Inferior parietal cortex (tissue), 1 donor: ENCODE data around the gene METTL1.

Experiments used
- DNase-seq: peaks from one replicate; pipeline ENCODE4 v3.0.0-alpha.2; 2016; ENCODE audit errors: extremely low spot score

Gene METTL1

DNA sequence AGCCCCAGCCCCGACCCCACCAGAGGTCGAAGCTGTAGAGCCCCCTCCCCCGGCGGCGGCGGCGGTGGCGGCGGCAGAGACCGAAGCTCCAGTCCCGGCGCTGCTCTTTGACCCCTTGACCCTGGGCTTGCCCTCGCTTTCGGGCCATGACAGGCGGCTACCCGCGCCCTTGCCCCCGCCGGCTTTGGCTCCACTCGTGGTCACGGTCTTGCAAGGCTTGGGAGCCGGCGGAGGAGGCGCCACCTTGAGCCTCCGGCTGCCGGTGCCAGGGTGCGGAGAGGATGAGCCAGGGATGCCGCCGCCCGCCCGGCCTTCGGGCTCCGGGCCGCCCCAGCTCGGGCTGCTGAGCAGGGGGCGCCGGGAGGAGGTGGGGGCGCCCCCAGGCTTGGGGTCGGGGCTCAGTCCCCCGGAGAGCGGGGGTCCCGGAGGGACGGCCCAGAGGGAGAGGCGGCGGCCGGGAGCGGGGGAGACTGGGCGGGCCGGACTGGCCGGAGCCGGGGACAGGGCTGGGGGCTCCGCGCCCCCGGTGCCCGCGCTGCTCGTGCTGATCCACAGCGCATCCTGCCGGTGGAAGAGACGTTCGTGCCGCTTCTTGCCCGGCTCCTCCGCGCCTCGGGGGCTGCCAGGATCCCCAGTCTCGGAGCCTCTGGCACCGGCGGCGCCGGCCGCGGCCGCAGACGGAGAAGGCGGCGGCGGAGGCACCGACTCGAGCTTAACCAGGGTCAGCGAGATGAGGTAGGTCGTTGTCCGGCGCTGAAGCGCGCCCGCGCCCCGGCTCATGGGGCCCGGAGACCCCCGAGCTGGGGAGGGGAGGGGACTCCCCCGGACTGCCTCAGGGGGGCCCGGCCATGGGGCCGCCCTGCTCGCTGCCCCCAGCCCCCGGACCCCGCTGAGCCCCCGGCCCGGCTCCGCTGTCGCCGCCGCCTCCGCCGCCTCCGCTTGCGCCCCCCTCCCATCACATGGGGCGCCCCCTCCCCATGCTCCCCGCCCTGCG, 34.1 kb downstream of the METTL1 start:
- DNase-seq: no peak

DNA sequence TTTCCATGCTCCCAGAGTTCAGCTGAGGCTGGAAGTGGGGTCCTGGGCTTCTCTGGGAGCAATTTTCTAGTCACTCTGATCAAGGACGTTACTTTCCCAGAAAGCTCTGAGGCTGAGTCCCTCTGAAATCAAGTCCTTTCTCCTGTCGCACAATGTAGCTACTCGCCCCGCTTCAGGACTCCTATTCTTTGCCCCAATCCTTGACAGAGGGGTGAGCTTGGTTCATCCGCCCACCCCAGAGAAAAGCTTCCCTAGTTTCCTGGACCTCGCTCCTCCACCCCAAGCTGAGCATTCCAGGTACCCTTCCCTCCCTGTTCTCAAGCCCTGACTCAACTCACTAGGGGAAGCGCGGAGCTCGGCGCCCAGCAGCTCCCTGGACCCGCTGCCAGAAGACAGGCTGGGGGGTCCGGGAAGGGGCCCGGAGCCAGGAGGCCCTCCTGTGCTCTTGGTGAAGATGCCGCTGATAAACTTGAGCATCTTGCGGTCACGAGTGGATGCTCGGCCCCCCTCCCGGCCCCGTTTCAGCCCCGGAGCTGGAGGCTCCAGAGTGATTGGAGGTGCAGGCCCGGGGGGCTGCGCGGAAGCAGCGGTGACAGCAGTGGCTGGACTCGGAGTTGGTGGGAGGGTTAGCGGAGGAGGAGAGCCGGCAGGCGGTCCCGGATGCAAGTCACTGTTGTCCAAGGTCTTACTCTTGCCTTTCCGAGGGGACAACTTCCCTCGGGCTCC, 35.0 kb downstream of the METTL1 start:
- no peak for DNase-seq

DNA sequence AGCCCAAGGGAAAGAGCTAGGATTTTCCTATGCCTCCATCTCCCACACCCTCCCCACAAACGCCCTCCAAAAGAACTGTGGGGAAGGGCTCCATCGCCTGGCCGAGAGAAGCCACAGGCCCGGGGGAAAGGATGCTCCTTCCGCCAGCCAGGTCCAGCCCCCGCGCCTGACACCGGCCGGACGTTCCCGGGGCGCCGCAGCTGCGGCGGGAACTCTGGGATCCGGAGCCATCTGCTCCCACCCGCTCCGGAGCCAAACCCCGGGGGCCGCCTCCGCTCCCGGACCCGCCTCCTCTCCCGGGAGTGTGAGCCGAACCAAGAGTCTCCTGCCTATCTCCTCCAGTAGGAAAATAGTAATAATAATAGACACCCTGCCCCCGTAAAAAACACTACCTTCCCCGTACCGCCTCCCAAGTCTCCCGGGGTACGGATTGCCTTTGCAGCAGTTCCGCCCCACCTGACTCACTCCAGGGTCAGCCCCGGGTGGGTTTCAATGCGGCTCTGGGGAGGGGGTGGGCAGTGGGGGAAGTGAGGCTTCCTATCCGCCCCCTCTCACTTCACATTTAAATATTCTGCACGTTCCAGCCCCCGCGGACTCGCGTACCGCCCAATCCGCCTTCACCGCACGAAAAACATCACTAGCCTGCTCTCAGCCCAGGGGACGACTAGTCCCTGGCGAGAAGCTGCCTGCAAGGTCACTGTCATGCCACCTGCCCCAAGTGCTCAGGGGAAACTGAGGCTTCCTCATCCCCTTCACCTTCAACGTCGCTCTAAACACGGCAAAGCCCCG, 35.8 kb downstream of the METTL1 start:
- no peak for DNase-seq

- DNase-seq: no peak
Measured at GRCh38 chr12:57735198-57735855, 36.6 kb downstream of the METTL1 start.

- no peak for DNase-seq
Measured at GRCh38 chr12:57734591-57734990, 37.3 kb downstream of the METTL1 start.

DNA sequence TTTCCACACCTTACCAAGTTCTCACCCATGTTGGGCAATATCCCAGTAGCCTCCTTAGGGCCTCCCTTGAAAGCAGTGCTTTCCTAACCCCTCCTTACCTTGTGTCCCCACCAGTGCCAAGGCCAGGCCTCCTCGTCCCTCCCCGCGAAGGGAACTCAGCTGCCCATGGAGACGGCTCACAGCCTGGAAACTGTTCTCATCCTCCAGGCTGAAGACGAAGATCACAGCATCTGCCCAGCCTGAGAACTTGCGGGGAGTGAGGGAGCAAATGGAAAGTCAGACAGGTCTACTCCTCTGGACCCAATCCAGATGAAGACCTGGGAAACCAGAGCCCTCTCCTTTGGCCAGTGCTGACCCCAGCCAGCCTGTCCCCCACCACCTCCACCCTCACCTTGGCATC, 38.0 kb downstream of the METTL1 start:
- DNase-seq: no peak

DNA sequence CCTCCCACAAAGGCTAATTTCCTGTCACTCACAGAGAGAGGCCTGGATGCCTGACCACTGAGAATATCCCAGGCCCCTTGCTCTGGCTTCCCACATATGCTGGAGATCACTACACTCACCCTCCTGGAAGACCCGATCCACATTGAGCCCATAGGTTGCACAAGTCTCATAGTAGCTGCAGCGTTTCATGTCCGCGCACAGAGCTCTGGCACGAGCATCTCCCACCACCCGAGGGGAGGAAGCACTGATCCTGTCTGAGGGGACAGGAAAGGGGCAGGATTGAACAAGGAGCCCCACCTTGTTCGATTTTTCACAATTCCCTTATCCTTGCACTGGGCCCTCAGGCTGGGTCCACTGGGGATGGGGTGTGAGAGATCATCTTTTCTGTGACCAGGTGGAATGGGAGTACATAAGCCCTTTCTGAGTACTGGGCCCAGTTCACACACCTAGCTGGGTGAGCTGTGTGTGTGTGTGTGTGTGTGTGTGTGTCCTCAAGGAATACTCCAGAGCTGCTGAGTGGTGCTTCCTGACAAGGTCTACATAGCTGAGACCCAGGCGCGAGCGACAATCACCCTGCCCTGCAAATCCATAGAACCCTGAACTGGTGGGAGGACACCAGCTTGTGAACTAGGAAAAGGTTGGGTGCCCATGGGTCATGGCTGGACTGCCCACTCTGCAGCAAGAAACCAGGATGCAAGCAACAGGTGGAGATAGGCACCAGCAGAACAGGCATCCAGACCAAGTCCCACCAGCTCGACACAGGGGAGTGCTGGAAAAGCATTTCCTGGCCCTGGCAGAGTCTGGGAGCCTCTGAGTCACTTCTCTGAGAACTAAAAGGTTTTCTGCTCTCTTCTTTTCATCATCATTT, 38.9 kb downstream of the METTL1 start:
- DNase-seq: no peak

DNA sequence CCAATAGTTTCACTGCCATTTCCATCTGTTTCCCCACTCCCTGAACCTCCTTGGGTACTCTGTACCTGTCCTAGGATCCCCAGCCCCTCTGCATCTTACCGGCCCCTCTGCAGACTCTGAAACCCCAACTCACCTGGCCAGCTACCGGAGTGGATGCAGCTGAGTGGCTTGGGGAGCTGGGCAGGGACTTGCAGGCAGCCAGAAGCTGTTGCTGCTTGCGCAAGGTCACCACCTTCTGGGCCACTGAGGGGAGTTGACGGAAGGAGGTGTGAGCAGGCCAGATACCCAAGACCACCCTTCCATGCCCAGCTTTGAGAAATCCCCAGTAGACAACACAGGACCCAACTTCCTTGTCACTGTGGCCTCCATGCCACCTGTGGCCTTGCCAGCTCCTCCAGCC, 39.6 kb downstream of the METTL1 start:
- no peak for DNase-seq

DNA sequence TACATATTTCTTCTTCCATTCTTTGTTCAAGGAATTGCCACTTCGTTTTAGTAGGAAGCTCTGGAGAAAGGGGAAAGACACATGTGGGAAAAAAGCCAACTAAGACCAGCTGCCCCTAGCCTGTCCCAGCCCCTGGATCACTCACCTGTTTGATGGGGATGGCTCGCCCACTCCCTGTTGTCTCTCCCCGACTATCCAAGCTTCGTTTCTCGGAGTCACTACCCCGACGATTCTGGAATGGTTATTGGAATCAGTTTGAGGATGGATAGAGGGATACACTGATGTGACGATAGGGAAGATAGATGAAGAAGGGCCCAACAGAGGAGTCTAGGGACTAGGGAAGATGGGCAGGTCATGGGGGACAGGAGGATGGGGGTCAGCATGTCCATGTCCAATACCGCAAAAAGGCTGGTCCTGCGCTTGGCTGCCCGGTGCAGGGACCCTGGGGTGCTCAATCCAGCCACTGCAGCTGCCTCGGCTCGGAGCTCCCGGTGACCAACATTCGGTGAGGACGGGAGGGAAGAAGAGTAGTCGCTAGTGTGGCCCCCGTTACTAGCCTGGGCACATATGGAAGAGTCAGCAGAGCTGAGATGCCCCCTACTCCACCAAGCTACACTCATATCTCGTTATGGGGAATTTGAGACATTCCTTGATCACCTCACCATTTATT, 40.4 kb downstream of the METTL1 start:
- no peak for DNase-seq

GRCh38 chr12:57730336-57731067, 41.4 kb downstream of the METTL1 start:
- DNase-seq: no peak

DNA sequence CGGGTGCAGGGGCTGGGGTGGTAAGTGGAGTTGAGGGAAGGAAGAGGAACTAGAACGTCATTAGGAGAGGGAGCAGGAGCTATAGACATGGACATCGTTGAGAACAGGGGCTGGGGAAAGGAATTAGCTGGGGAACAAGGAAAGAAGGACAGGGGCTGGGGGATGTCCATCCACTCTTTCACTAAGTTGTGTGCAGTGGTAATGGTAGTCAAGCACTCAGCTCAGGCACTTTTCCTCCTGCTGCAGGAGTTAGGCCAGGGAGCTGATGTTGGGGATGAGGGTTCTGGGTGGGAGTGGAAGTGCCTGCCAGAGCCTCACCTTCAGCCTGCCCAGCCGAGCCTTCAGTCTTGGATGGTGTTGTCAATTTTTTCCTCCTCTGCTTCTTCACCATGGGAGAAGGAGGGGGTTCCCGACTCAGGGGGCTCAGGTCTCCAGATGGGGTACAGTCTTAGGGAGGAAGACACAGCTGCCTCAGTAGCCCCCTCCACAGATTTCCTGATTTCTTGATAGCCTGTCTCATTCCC, 42.5 kb downstream of the METTL1 start:
- DNase-seq: no peak

GRCh38 chr12:57727758-57728395, 44.0 kb downstream of the METTL1 start:
- DNase-seq: no peak

GRCh38 chr12:57726884-57727757, 44.8 kb downstream of the METTL1 start:
- DNase-seq: no peak

DNA sequence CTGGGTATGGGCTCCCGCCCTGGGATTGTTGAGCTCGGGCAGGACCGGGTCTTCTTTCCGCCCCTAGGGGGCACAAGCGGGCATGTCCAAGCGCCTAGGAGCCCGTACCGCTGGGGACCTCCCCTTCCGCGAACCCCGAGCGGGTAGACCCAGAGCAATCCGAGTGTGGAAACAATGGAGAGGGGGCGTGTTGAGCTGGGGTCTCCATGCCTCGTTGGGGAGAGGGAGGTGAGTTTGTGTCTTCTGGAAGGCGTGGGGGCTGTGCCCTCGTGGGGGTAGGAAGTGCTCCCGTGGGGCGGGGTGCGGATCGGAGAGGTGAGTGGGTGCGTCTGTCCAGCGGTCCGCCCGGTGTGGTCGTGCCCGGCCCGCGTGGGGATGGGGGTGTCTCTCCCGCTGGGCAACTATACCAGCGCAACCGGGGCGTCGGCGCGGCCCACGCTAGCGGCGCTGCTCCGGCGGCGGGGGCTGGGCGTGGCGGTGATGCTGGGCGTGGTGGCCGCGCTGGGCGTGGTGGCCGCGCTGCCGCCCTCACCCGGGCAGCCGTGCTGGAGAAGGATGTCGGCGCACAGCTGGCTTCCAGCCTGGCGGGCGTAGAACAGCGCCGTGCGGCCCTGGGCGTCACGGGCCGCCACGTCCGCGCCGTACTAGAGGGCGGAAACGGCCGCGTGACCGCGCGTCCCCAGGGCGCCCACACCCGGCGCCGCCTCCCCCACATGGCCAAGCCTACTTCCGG, 45.6 kb downstream of the METTL1 start:
- no peak for DNase-seq

DNA sequence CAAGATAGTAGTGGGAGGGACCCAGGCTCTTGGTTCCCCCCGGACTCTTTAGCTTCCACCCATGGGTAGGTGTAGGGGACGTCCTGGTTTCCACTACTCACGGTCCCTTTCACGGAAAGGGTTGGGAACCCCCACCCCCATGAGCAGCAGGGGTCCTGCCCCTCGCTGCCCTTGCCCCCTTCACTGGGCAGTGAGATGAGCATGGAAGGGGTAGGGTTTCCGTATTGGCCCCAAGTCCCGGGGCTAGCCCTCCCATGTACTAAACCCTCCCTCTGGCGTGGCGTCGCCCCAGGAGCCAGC, 46.1 kb downstream of the METTL1 start:
- DNase-seq: no peak

- no peak for DNase-seq
Measured at GRCh38 chr12:57724936-57725740, 46.8 kb downstream of the METTL1 start.
